ENCODE results near the gene TMEM135. TPM values are rescaled to one million over a fixed set of nuclear protein-coding genes. Genes with fewer than 3 reads are reported as not detected.

TMEM135 gene
- total and polyA plus RNA-seq, 7 experiments from 2014 or later = 3.4 to 26.8 (median 10.6) TPM

DNA sequence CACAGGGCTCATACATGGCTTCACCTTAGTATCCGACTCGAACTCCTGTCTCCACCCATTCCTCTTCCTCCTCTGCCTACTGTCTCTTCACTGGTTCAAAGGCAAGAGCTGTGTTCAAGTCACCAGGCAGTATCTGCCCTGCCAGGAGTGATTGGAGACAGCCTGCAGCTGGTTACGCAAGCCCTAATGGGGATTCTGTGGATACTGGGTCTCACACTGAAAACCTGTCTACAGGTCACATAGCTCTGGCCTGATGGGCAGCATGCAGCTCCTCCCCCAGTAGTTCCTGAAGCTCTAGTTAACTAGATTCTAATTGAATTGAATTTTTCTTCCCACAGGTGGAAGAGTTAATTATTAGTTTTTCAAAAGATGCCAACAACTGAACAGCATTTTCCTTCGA is 332.2 kb downstream of the TMEM135 start:
- H3K36me3 ChIP-seq (ENCODE audit: control insufficient read depth in 2 of 3, insufficient read depth in 3 of 3, low read length in 3 of 3) = no peaks in the 10 kb centered on the region
- Mint-ChIP-seq H3K36me3 (no peaks in the 10 kb centered on the region), H3K4me3 (no peak overlapping the region), H3K9me3 (peaks cover 0 to 1% (median 0%) of the 10 kb centered on the region in 11 donors), H3K4me1 (peaks cover 0 to 2% (median 0%) of the 10 kb centered on the region in 7 donors), H3K27ac (no peak overlapping the region), H3K27me3 (peaks cover 6 to 19% (median 14%) of the 10 kb centered on the region in 5 donors)
- H3K27me3 ChIP-seq (ENCODE audit: control insufficient read depth in 2 of 2, insufficient read depth in 2 of 2, low read length in 2 of 2) = no peaks in the 10 kb centered on the region
- POLR2A ChIA-PET = no interaction called here
- CTCF ChIA-PET = no interaction called here
- no peak for ATAC-seq
- no peaks in the 10 kb centered on the region for H3K4me1 ChIP-seq (ENCODE audit: control insufficient read depth in 2 of 2, insufficient read depth in 2 of 2, low read length in 2 of 2)
- no peak overlapping the region for H3K27ac ChIP-seq (ENCODE audit: low read depth, low read length)
- intact Hi-C loops (cut with micrococcal nuclease) = no loop called here
- no peak overlapping the region for H3K4me3 ChIP-seq (ENCODE audit: low read length)
- no peak for DNase-seq
- no peaks in the 10 kb centered on the region for H3K9me3 ChIP-seq (ENCODE audit: control insufficient read depth in 2 of 3, low read length in 3 of 3)

DNA sequence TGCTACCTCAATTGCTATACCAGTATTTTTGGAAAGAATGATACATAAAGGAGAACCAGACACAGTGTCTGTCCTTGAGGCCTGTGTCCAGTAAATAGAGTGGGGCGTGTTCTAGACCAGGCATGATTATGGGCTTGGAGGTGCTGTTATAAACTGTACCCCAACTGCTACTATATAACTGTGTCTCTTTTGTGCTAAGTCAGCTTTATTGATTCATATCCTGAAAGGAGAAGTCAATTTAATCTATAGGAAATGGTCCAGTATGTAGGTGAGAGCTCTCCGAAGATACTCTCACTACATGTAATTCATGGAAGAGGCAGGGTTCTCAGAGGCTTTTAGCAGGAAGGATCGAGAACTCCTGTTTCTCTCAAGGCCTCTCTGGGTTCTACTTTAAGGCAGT is 334.3 kb downstream of the TMEM135 start:
- POLR2A ChIA-PET = no interaction called here
- H3K9me3 Mint-ChIP-seq = peaks cover 0 to 1% (median 0%) of the 10 kb centered on the region in 11 donors
- no peak overlapping the region for H3K27ac ChIP-seq (ENCODE audit: low read depth, low read length)
- H3K9me3 ChIP-seq (ENCODE audit: control insufficient read depth in 2 of 3, low read length in 3 of 3) = no peaks in the 10 kb centered on the region
- no peaks in the 10 kb centered on the region for H3K36me3 ChIP-seq (ENCODE audit: control insufficient read depth in 2 of 3, insufficient read depth in 3 of 3, low read length in 3 of 3)
- H3K4me1 Mint-ChIP-seq = peaks cover 0 to 2% (median 0%) of the 10 kb centered on the region in 7 donors
- CTCF ChIA-PET = no interaction called here
- no peak overlapping the region for H3K4me3 Mint-ChIP-seq
- peaks cover 10 to 19% (median 17%) of the 10 kb centered on the region in 5 donors for H3K27me3 Mint-ChIP-seq
- no peaks in the 10 kb centered on the region for H3K4me1 ChIP-seq (ENCODE audit: control insufficient read depth in 2 of 2, insufficient read depth in 2 of 2, low read length in 2 of 2)
- H3K36me3 Mint-ChIP-seq = no peaks in the 10 kb centered on the region
- no peak overlapping the region for H3K4me3 ChIP-seq (ENCODE audit: low read length)
- ATAC-seq = no peak
- intact Hi-C loops (cut with micrococcal nuclease) = no loop called here
- no peak overlapping the region for H3K27ac Mint-ChIP-seq
- DNase-seq = no peak
- H3K27me3 ChIP-seq (ENCODE audit: control insufficient read depth in 2 of 2, insufficient read depth in 2 of 2, low read length in 2 of 2) = no peaks in the 10 kb centered on the region

Other genes with a start within 250 kb of the TMEM135 start
- gene PRSS23, start 237.4 kb upstream of the TMEM135 start, total RNA-seq = 1 to 10 TPM in 3 of 5 experiments, under 1 TPM in 2; 0.24 to 9.7 (median 1.3) TPM
- under 1 TPM; 0.07 to 0.54 TPM for gene PRSS23, start 237.4 kb upstream of the TMEM135 start, polyA plus RNA-seq
- gene FZD4, start 82.5 kb upstream of the TMEM135 start, total RNA-seq = not detected
- gene FZD4, start 82.5 kb upstream of the TMEM135 start, polyA plus RNA-seq = not detected